Lung (tissue), 12 donors: ENCODE results near the gene GRIN2A. TPM values are rescaled to one million over a fixed set of nuclear protein-coding genes. Genes with fewer than 3 reads are reported as not detected.

Experiments
- ATAC-seq: fragments of 200-7000 bp; cut with Tn5 transposase; one replicate; pipeline ENCODE4 v1.9.1; 2020; ENCODE audit warnings: moderate number of reproducible peaks; ENCODE audit not compliant: insufficient read depth, low FRiP score
- DNase-seq, 3 donors: peaks; one replicate each; pipeline ENCODE4 v3.0.0-alpha.2; 2013 to 2017
- H3K27ac ChIP-seq, 2 donors: one replicate each; pipeline ENCODE4 v1.5.1; 2013; ENCODE audit warnings: mild to moderate bottlenecking in 2 of 2, moderate library complexity in 2 of 2, control low read depth in 1 of 2, inconsistent platforms in 1 of 2, low read depth in 1 of 2, low read length in 1 of 2
- H3K27me3 ChIP-seq, 3 donors: one replicate each; pipeline ENCODE4 v1.5.1; 2013; ENCODE audit warnings: low read length in 2 of 3; ENCODE audit not compliant: control insufficient read depth in 3 of 3, insufficient read depth in 3 of 3
- H3K36me3 ChIP-seq, 4 donors: one replicate each; pipeline ENCODE4 v1.5.1; 2013; ENCODE audit warnings: low read length in 4 of 4, mild to moderate bottlenecking in 1 of 4, moderate library complexity in 1 of 4; ENCODE audit not compliant: control insufficient read depth in 4 of 4, insufficient read depth in 4 of 4
- H3K4me1 ChIP-seq, 5 donors: one replicate each; pipeline ENCODE4 v1.5.1; 2013; ENCODE audit warnings: low read length in 5 of 5, mild to moderate bottlenecking in 2 of 5, moderate library complexity in 1 of 5; ENCODE audit not compliant: control insufficient read depth in 5 of 5, insufficient read depth in 5 of 5
- H3K4me3 ChIP-seq: one replicate; pipeline ENCODE4 v1.5.1; 2013; ENCODE audit warnings: mild to moderate bottlenecking, control low read depth, moderate library complexity
- H3K9ac ChIP-seq, 2 donors: one replicate each; pipeline ENCODE4 v1.5.1; 2013; ENCODE audit warnings: low read length in 2 of 2, control low read depth in 1 of 2; ENCODE audit not compliant: insufficient read depth in 1 of 2
- H3K9me3 ChIP-seq, 4 donors: one replicate each; pipeline ENCODE4 v1.5.1; 2013; ENCODE audit warnings: low read length in 3 of 4, mild to moderate bottlenecking in 1 of 4, moderate library complexity in 1 of 4; ENCODE audit not compliant: control insufficient read depth in 4 of 4, insufficient read depth in 3 of 4
- WGBS, 2 donors: extraction: QIAGEN DNeasy Blood & Tissue Kit; methylation state at CpG; one replicate each; pipeline ENCODE4 v1.1.7; 2013; 5-methylcytosine and 5-hydroxymethylcytosine counted together
- polyA plus RNA-seq, 2 donors: library from polyadenylated mRNA; stranded (reverse); fragments of 200-250 nt; gene quantifications; one replicate each; pipeline ENCODE4 v1.2.1, GENCODE V29; 2013
- total RNA-seq, 2 donors: library from RNA; depleted of rRNA in 1 of 2; stranded (reverse); fragments of >200 nt in 1 of 2; gene quantifications; one replicate each; pipeline ENCODE4 v1.2.1, GENCODE V29; 2014 to 2021
- TF ChIP-seq, protein P1 (sequence below): IDR thresholded peaks from 2 replicates; pipeline ENCODE4 v1.5.1; 2012; ENCODE audit warnings: mild to moderate bottlenecking; ENCODE audit errors: control extremely low read depth, extremely low read depth
- donor health status: control.
- donor health status: control.
- donor health status: Bipolar disorder and iron deficiency.
- donor health status: healthy.
- donor health status: DM: yes; HTN: yes; CAD: no.

GRIN2A gene
- total and polyA plus RNA-seq, 4 donors = 0.02 to 0.37 (median 0.10) TPM

DNA sequence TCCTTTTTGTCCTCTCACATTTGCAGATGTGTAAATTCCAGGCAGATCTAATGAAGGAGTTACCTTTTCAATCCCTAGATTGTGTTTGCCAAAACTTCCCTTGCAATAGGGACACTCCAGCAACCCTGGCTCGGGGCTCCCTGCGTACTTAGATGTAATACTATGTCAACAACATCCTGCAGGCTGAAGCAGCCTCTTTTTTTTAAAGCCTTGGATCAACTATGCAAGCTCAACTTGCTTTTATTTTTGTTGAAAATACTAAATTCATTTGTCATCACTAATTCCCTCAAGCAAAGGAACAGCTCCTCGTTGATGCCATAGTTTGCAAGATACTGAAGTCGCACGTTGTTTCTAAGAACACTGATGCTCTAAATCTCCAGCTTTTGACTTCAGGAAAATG is 59.1 kb downstream of the GRIN2A start:
- ATAC-seq = no peak
- no peaks in the 10 kb centered on the region for H3K27me3 ChIP-seq
- H3K9ac ChIP-seq = no peak overlapping the region
- WGBS, 2 donors = 60 to 67% methylated on average over 5 of the region's 5 CpGs
- no peaks in the 10 kb centered on the region for H3K36me3 ChIP-seq
- peaks cover 0 to 1% (median 0%) of the 10 kb centered on the region in 5 donors for H3K4me1 ChIP-seq
- no peak overlapping the region for H3K27ac ChIP-seq
- TF ChIP-seq, protein P1, sequence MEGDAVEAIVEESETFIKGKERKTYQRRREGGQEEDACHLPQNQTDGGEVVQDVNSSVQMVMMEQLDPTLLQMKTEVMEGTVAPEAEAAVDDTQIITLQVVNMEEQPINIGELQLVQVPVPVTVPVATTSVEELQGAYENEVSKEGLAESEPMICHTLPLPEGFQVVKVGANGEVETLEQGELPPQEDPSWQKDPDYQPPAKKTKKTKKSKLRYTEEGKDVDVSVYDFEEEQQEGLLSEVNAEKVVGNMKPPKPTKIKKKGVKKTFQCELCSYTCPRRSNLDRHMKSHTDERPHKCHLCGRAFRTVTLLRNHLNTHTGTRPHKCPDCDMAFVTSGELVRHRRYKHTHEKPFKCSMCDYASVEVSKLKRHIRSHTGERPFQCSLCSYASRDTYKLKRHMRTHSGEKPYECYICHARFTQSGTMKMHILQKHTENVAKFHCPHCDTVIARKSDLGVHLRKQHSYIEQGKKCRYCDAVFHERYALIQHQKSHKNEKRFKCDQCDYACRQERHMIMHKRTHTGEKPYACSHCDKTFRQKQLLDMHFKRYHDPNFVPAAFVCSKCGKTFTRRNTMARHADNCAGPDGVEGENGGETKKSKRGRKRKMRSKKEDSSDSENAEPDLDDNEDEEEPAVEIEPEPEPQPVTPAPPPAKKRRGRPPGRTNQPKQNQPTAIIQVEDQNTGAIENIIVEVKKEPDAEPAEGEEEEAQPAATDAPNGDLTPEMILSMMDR = no peak
- H3K4me3 ChIP-seq = no peak overlapping the region
- no peak for DNase-seq
- no peaks in the 10 kb centered on the region for H3K9me3 ChIP-seq

DNA sequence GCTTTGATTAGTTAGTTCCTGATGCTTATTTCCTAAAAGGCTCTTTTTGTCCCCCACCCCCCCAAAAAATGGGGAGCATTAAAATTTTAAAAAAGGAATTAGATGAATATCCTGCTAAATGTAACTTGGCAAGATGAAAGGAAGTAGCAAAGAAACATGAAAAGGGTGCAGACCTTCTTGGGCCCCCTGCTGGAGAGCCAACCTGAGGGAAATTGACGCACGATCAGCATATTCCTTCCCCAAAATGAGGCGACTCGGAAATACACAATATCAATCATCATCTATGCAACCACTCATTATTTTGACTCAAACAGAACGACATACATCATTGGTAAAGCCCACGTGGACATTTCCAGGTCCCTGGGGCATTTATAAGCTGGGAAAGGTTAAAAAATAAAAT is 59.7 kb downstream of the GRIN2A start:
- peak in 2 of 3 donors; percentile 0 to 4 for DNase-seq
- Histone ChIP-seq H3K36me3 (no peaks in the 10 kb centered on the region), H3K9me3 (no peaks in the 10 kb centered on the region), H3K4me3 (no peak overlapping the region), H3K9ac (no peak overlapping the region), H3K27ac (no peak overlapping the region), H3K27me3 (no peaks in the 10 kb centered on the region), H3K4me1 (peaks cover 0 to 1% (median 0%) of the 10 kb centered on the region in 5 donors)
- WGBS, 2 donors = 17 to 19% methylated on average over 6 of the region's 6 CpGs
- no peak for ATAC-seq
- TF ChIP-seq, protein P1 = no peak

DNA sequence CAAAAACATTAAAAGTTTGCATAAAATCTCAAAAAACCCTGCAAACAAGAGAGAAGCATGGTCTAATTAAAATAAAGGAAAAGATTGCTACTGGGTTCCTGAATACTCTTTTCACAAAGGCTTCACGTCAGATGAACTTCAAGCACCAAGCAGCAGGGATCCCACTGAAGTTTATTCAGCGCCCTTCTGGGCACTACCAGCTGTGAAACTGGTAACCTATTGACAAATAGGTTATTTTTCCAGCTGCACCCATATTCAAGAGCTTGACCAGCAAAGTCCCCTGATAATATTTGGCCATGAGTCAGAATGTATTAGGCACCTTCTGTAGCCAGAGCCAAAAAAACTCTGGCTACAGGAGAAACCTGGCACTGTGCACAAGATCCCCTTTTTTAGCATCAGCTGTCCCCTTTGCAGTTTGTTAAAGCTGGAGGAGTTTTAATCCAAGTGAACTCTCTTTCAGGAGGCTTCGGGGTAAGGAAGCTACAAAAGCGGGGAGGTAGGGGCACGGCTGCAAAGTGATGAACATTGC is 60.3 kb downstream of the GRIN2A start:
- H3K9me3 ChIP-seq = no peaks in the 10 kb centered on the region
- no peak overlapping the region for H3K4me3 ChIP-seq
- no peak overlapping the region for H3K27ac ChIP-seq

More for the DNA sequence above, 60.3 kb downstream of the GRIN2A start:
- peaks cover 0 to 1% (median 0%) of the 10 kb centered on the region in 5 donors for H3K4me1 ChIP-seq
- TF ChIP-seq, protein P1 = no peak
- H3K27me3 ChIP-seq = no peaks in the 10 kb centered on the region
- no peaks in the 10 kb centered on the region for H3K36me3 ChIP-seq
- DNase-seq (no peak), ATAC-seq (no peak)
- H3K9ac ChIP-seq = no peak overlapping the region
- WGBS, 2 donors = 42 to 71% methylated on average over 5 of the region's 5 CpGs
